Measurements from ENCODE around the gene METRN. TPM values are rescaled to one million over a fixed set of nuclear protein-coding genes. Genes with fewer than 3 reads are reported as not detected.

The METRN gene
- total and polyA plus RNA-seq, 12 donors = 1.3 to 189 (median 75.6) TPM

DNA sequence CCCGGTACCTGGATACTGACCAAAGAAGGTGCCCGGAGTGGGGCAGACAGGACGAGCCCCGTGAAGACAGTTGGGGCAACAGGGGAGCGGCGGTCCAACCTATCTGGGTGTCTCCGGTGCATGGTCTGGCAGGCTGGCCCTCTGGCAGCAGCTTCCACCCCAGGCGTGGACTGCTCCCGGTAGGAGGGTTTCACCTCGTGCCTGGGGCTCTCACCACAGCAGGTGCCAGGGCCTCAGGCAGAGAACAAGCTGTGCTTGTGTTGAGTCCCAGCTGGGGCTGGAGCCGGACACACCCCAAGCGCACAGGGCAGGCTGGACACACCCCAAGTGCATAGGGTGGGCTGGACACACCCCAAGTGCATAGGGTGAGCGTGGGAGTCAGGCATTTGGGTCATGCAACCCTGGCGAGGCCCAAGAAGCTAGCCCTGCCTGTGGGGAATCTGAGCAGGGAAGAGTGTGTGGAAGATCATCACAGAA lies 7.8 kb upstream of the METRN start:
- WGBS, 4 donors = 37 to 48% (median 43%) methylated on average over 10 to 14 of the region's 14 CpGs; no CpG with 5 or more reads in 1 of the 4 donors
- intact Hi-C loops (cut with DNase I) = loop anchor here in 1 of 2 donors (5.0 kb wide), 1 partner anchor 75 kb away; no protein-coding TSS in a partner anchor
- H3K27me3 ChIP-seq = peaks cover 52% of the 10 kb centered on the region

DNA sequence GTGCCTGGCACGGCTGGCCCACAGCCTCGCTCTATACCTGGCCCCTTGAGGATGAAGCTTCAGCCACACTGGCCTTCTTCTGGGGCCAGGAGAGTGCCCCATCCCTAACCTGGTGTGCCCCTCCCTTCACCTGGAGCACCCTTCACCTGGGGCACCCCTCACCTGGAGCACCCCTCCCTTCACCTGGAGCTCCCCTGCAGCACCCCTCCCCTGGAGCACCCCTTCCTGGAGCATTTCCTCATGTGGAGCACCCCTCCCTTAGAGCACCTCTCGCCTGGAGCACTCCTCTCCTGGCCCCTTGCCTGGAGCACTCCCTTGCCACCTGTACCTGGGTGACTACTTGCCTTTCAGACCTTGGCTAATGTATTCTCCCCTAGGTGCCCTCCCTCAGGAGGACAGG lies 6.9 kb upstream of the METRN start:
- DNase-seq = no peak
- 30 to 68% (median 43%) methylated on average over 1 to 3 of the region's 3 CpGs for WGBS, 4 donors
- peaks cover 0 to 4% of the 10 kb centered on the region in 2 donors for H3K4me1 ChIP-seq (replicated peaks in 1 of 2)
- TF ChIP-seq POLR2A (IDR thresholded peaks at IDR 0.05) (no peak), CTCF (IDR thresholded peaks at IDR 0.05) (no peak)
- intact Hi-C loops (cut with DNase I) = loop anchor here in 1 of 2 donors (5.0 kb wide), 1 partner anchor 74 kb away; no protein-coding TSS in a partner anchor
- no peaks in the 10 kb centered on the region for H3K36me3 ChIP-seq (replicated peaks in 1 of 2)
- no peaks in the 10 kb centered on the region for H3K9me3 ChIP-seq (replicated peaks in 1 of 3)
- no peak overlapping the region for H3K27ac ChIP-seq
- peaks cover 43% of the 10 kb centered on the region for H3K27me3 ChIP-seq
- no peak overlapping the region for H3K4me3 ChIP-seq

More for the DNA sequence above, 7.8 kb upstream of the METRN start:
- Histone ChIP-seq H3K4me3 (no peak overlapping the region), H3K4me1 (replicated peaks in 1 of 2) (no peaks in the 10 kb centered on the region), H3K9me3 (replicated peaks in 1 of 3) (no peaks in the 10 kb centered on the region), H3K27ac (peak overlapping the region in 1 of 5 donors; percentile 17), H3K36me3 (replicated peaks in 1 of 2) (no peaks in the 10 kb centered on the region)
- TF ChIP-seq CTCF (IDR thresholded peaks at IDR 0.05) (no peak), POLR2A (IDR thresholded peaks at IDR 0.05) (no peak)
- peak in 1 of 7 donors; percentile 89 for DNase-seq

DNA sequence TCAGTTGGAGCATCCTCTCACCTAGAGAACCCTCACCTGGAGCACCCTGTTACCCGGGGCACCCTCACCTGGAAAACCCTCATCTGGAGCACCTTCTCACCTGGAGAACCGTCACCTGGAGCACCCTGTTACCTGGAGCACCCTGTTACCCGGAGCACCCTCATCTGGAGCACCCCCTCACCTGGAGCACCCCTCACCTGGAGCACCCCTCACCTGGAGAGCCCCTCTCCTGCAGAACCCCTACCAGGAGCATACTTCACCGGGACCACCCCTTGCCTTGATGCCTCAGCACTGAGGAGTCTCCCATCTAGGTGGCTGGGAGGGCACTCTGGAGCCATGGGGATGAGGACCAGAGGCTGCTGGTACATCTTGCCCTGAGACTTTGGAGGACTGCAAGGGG lies 6.0 kb upstream of the METRN start:
- no peak for DNase-seq
- TF ChIP-seq CTCF (IDR thresholded peaks at IDR 0.05) = no peak
- TF ChIP-seq POLR2A (IDR thresholded peaks at IDR 0.05) = no peak
- intact Hi-C loops (cut with DNase I) = loop anchor here in 1 of 2 donors (5.0 kb wide), 1 partner anchor 73 kb away; no protein-coding TSS in a partner anchor
- Histone ChIP-seq H3K36me3 (replicated peaks in 1 of 2) (no peaks in the 10 kb centered on the region), H3K27ac (peak overlapping the region in 1 of 5 donors; percentile 44), H3K27me3 (peaks cover 33% of the 10 kb centered on the region), H3K4me3 (no peak overlapping the region), H3K4me1 (replicated peaks in 1 of 2) (peaks cover 0 to 4% of the 10 kb centered on the region in 2 donors), H3K9me3 (replicated peaks in 1 of 3) (no peaks in the 10 kb centered on the region)
- WGBS, 4 donors = 51 to 88% (median 63%) methylated on average over 3 to 4 of the region's 4 CpGs

- TF ChIP-seq CTCF (IDR thresholded peaks at IDR 0.05) (no peak), POLR2A (IDR thresholded peaks at IDR 0.05) (no peak)
- intact Hi-C loops (cut with DNase I) = loop anchor here (5.0 to 10.0 kb wide), 4 partner anchors 72 to 347 kb away; partner anchors contain the start of genes CHTF18 (in 1 of the 2) and RPUSD1 (in 1 of the 2)
- Histone ChIP-seq H3K27ac (peak overlapping the region in 1 of 5 donors; percentile 60), H3K4me3 (no peak overlapping the region), H3K9me3 (replicated peaks in 1 of 3) (no peaks in the 10 kb centered on the region), H3K27me3 (peaks cover 25% of the 10 kb centered on the region), H3K4me1 (replicated peaks in 1 of 2) (peaks cover 5 to 11% of the 10 kb centered on the region in 2 donors), H3K36me3 (replicated peaks in 1 of 2) (no peaks in the 10 kb centered on the region)
- DNase-seq = peak; percentile 64 to 95 (median 81)
- WGBS, 4 donors = 9 to 28% (median 20%) methylated on average over 9 to 30 of the region's 30 CpGs
These were observed 5.1 kb upstream of the METRN start for GRCh38 chr16:709566-710499.

Data from adrenal gland (tissue), 12 donors.